GM21576 (cell line): ENCODE data around the gene KMT2E.
A peak's percentile ranks its signal among the peaks of the same experiment; 100 is the strongest.

Source experiments
- ATAC-seq: cut with Tn5 transposase; IDR thresholded peaks from one replicate; pipeline ENCODE4 v1.9.1; 2021; ENCODE audit warnings: mild to moderate bottlenecking, moderate library complexity; ENCODE audit not compliant: unreplicated experiment

KMT2E gene

GRCh38 chr7:105126436-105126975 lies 112.5 kb downstream of the KMT2E start:
- no peak for ATAC-seq

GRCh38 chr7:105127179-105127578 lies 113.2 kb downstream of the KMT2E start:
- ATAC-seq, result no peak

GRCh38 chr7:105130048-105130447 lies 116.0 kb downstream of the KMT2E start:
- ATAC-seq, result no peak

- no peak for ATAC-seq
Observed at GRCh38 chr7:105130580-105130979, 116.6 kb downstream of the KMT2E start.

- peak; percentile 55 for ATAC-seq
Observed at GRCh38 chr7:105131033-105131656, 117.1 kb downstream of the KMT2E start.

- no peak for ATAC-seq
Observed at GRCh38 chr7:105131890-105132289, 117.9 kb downstream of the KMT2E start.

- ATAC-seq, result no peak
Observed at GRCh38 chr7:105132335-105132734, 118.3 kb downstream of the KMT2E start.

- no peak for ATAC-seq
Observed at GRCh38 chr7:105132835-105133234, 118.8 kb downstream of the KMT2E start.

- ATAC-seq, result no peak
Observed at GRCh38 chr7:105133358-105133757, 119.4 kb downstream of the KMT2E start.

- no peak for ATAC-seq
Observed at GRCh38 chr7:105133986-105134655, 120.1 kb downstream of the KMT2E start.

GRCh38 chr7:105136221-105136620 lies 122.2 kb downstream of the KMT2E start:
- no peak for ATAC-seq

- ATAC-seq, result no peak
Observed at GRCh38 chr7:105137898-105138297, 123.9 kb downstream of the KMT2E start.

- ATAC-seq, result no peak
Observed at GRCh38 chr7:105139381-105139780, 125.4 kb downstream of the KMT2E start.

- ATAC-seq, result no peak
Observed at GRCh38 chr7:105141068-105141467, 127.1 kb downstream of the KMT2E start.

- ATAC-seq, result no peak
Observed at GRCh38 chr7:105149827-105150226, 135.8 kb downstream of the KMT2E start.

GRCh38 chr7:105151152-105151551 lies 137.1 kb downstream of the KMT2E start:
- ATAC-seq, result no peak

- no peak for ATAC-seq
Observed at GRCh38 chr7:105153531-105153930, 139.5 kb downstream of the KMT2E start.

GRCh38 chr7:105154084-105154483 lies 140.1 kb downstream of the KMT2E start:
- ATAC-seq, result no peak

GRCh38 chr7:105156731-105157130 lies 142.7 kb downstream of the KMT2E start:
- no peak for ATAC-seq

- no peak for ATAC-seq
Observed at GRCh38 chr7:105157278-105157677, 143.3 kb downstream of the KMT2E start.

GRCh38 chr7:105161366-105161765 lies 147.4 kb downstream of the KMT2E start:
- ATAC-seq, result no peak
